GM21825 (cell line): ENCODE measurements around the gene MAP2.

Experiments used
- ATAC-seq: cut with Tn5 transposase; IDR thresholded peaks from one replicate; pipeline ENCODE4 v1.9.1; 2021; ENCODE audit warnings: mild to moderate bottlenecking, moderate library complexity; ENCODE audit not compliant: unreplicated experiment

Gene MAP2

GRCh38 chr2:209423562-209424198 lies at the start of gene MAP2:
Gene MAP2, plus strand, starts transcription at chr2:209424047. Its CDS starts 229,124 bp downstream, at chr2:209653171.
- peak; percentile 98 for ATAC-seq

- ATAC-seq: no peak
Observed at GRCh38 chr2:209376686-209377085, 47.2 kb upstream of the MAP2 start.

- ATAC-seq: peak; percentile 100
Observed at GRCh38 chr2:209380293-209380692, 43.6 kb upstream of the MAP2 start.

- ATAC-seq: no peak
Observed at GRCh38 chr2:209381091-209381490, 42.8 kb upstream of the MAP2 start.

- ATAC-seq: no peak
Observed at GRCh38 chr2:209382775-209383174, 41.1 kb upstream of the MAP2 start.

- no peak for ATAC-seq
Observed at GRCh38 chr2:209383212-209383611, 40.6 kb upstream of the MAP2 start.

- ATAC-seq: no peak
Observed at GRCh38 chr2:209387389-209387788, 36.5 kb upstream of the MAP2 start.

- ATAC-seq: no peak
Observed at GRCh38 chr2:209388446-209389037, 35.3 kb upstream of the MAP2 start.

GRCh38 chr2:209389171-209389618 lies 34.7 kb upstream of the MAP2 start:
- ATAC-seq: no peak

GRCh38 chr2:209390839-209391238 lies 33.0 kb upstream of the MAP2 start:
- ATAC-seq: no peak

GRCh38 chr2:209391776-209392401 lies 32.0 kb upstream of the MAP2 start:
- ATAC-seq: no peak

- ATAC-seq: no peak
Observed at GRCh38 chr2:209395229-209395628, 28.6 kb upstream of the MAP2 start.

GRCh38 chr2:209395652-209396051 lies 28.2 kb upstream of the MAP2 start:
- no peak for ATAC-seq

- no peak for ATAC-seq
Observed at GRCh38 chr2:209398463-209398862, 25.4 kb upstream of the MAP2 start.

GRCh38 chr2:209401788-209402187 lies 22.1 kb upstream of the MAP2 start:
- no peak for ATAC-seq

- ATAC-seq: no peak
Observed at GRCh38 chr2:209411296-209411695, 12.6 kb upstream of the MAP2 start.

GRCh38 chr2:209411718-209412117 lies 12.1 kb upstream of the MAP2 start:
- no peak for ATAC-seq

GRCh38 chr2:209413311-209414014 lies 10.4 kb upstream of the MAP2 start:
- no peak for ATAC-seq

- ATAC-seq: no peak
Observed at GRCh38 chr2:209416913-209417312, 6.9 kb upstream of the MAP2 start.

- ATAC-seq: no peak
Observed at GRCh38 chr2:209422191-209422754, 1.6 kb upstream of the MAP2 start.

- ATAC-seq: peak; percentile 9
Observed at GRCh38 chr2:209424199-209424701, 403 bp downstream of the MAP2 start.
